Measurements from ENCODE around the gene CHCHD6. TPM values are rescaled to one million over a fixed set of nuclear protein-coding genes. Genes with fewer than 3 reads are reported as not detected.

Gene CHCHD6
- total RNA-seq, 1 donor from 2014 or later: 31.0 TPM

GRCh38 chr3:126961791-126962461, 257.9 kb downstream of the CHCHD6 start:
- H3K27ac Mint-ChIP-seq: no peak overlapping the region
- peaks cover 16% of the 10 kb centered on the region for H3K27me3 Mint-ChIP-seq (ENCODE audit: low read depth)

GRCh38 chr3:126962756-126963155, 258.7 kb downstream of the CHCHD6 start:
- H3K27ac Mint-ChIP-seq: no peak overlapping the region
- no peak overlapping the region for H3K4me3 Mint-ChIP-seq
- H3K4me1 Mint-ChIP-seq: peaks cover 3% of the 10 kb centered on the region
- DNase-seq (ENCODE audit: low spot score in 2 of 2, unreplicated experiment in 2 of 2): no peak
- H3K9me3 Mint-ChIP-seq: no peaks in the 10 kb centered on the region
- no peak for TF ChIP-seq CTCF (IDR thresholded peaks at IDR 0.05; ENCODE audit: unreplicated experiment)
- peaks cover 7% of the 10 kb centered on the region for H3K36me3 Mint-ChIP-seq
- peaks cover 19% of the 10 kb centered on the region for H3K27me3 Mint-ChIP-seq (ENCODE audit: low read depth)

More at GRCh38 chr3:126961791-126962461, 257.9 kb downstream of the CHCHD6 start:
- TF ChIP-seq CTCF (IDR thresholded peaks at IDR 0.05; ENCODE audit: unreplicated experiment): no peak
- H3K36me3 Mint-ChIP-seq: peaks cover 7% of the 10 kb centered on the region
- H3K4me1 Mint-ChIP-seq: peaks cover 3% of the 10 kb centered on the region
- H3K9me3 Mint-ChIP-seq: no peaks in the 10 kb centered on the region
- no peak for DNase-seq (ENCODE audit: low spot score in 2 of 2, unreplicated experiment in 2 of 2)
- H3K4me3 Mint-ChIP-seq: no peak overlapping the region

- peaks cover 7% of the 10 kb centered on the region for H3K36me3 Mint-ChIP-seq
- TF ChIP-seq CTCF (IDR thresholded peaks at IDR 0.05; ENCODE audit: unreplicated experiment): no peak
- peaks cover 3% of the 10 kb centered on the region for H3K4me1 Mint-ChIP-seq
- H3K27ac Mint-ChIP-seq: no peak overlapping the region
- H3K4me3 Mint-ChIP-seq: no peak overlapping the region
- H3K9me3 Mint-ChIP-seq: no peaks in the 10 kb centered on the region
- DNase-seq (ENCODE audit: low spot score in 2 of 2, unreplicated experiment in 2 of 2): no peak
- peaks cover 24% of the 10 kb centered on the region for H3K27me3 Mint-ChIP-seq (ENCODE audit: low read depth)
Measured at GRCh38 chr3:126963261-126964190, 259.5 kb downstream of the CHCHD6 start.

- peaks cover 22% of the 10 kb centered on the region for H3K27me3 Mint-ChIP-seq (ENCODE audit: low read depth)
Measured at GRCh38 chr3:126964261-126964660, 260.2 kb downstream of the CHCHD6 start.

GRCh38 chr3:126964950-126965349, 260.9 kb downstream of the CHCHD6 start:
- no peak overlapping the region for H3K27ac Mint-ChIP-seq
- H3K27me3 Mint-ChIP-seq (ENCODE audit: low read depth): peaks cover 27% of the 10 kb centered on the region
- TF ChIP-seq CTCF (IDR thresholded peaks at IDR 0.05; ENCODE audit: unreplicated experiment): no peak
- no peak for DNase-seq (ENCODE audit: low spot score in 2 of 2, unreplicated experiment in 2 of 2)
- H3K9me3 Mint-ChIP-seq: no peaks in the 10 kb centered on the region
- H3K4me1 Mint-ChIP-seq: peaks cover 3% of the 10 kb centered on the region
- no peak overlapping the region for H3K4me3 Mint-ChIP-seq
- peaks cover 2% of the 10 kb centered on the region for H3K36me3 Mint-ChIP-seq

More at GRCh38 chr3:126964261-126964660, 260.2 kb downstream of the CHCHD6 start:
- Mint-ChIP-seq H3K4me1 (peaks cover 3% of the 10 kb centered on the region), H3K4me3 (no peak overlapping the region), H3K27ac (no peak overlapping the region), H3K9me3 (no peaks in the 10 kb centered on the region), H3K36me3 (peaks cover 2% of the 10 kb centered on the region)
- DNase-seq (ENCODE audit: low spot score in 2 of 2, unreplicated experiment in 2 of 2): no peak
- TF ChIP-seq CTCF (IDR thresholded peaks at IDR 0.05; ENCODE audit: unreplicated experiment): no peak
